SK-N-MC (cell line): Measurements from ENCODE around the gene TAF6.
A peak's percentile ranks its signal among the peaks of the same experiment; 100 is the strongest.

Source experiments
- DNase-seq: peaks from one replicate; pipeline ENCODE4 v3.0.0-alpha.2; 2011; ENCODE audit warnings: low read depth, low spot score
- H3K27ac ChIP-seq: fragments of 200-600 bp; sonication (generic); 2 replicates; pipeline ENCODE4 v1.5.1; 2016; ENCODE audit warnings: mixed run types
- H3K36me3 ChIP-seq: fragments of 200-600 bp; sonication (generic); 2 replicates; pipeline ENCODE4 v1.6.1; 2017; ENCODE audit warnings: antibody characterized with exemption, low read length, mixed read lengths; ENCODE audit not compliant: insufficient read depth
- H3K4me3 ChIP-seq: fragments of 200-600 bp; sonication (generic); 2 replicates; pipeline ENCODE4 v1.5.1; 2016
- H3K9ac ChIP-seq: fragments of 200-600 bp; sonication (generic); 2 replicates; pipeline ENCODE4 v1.8.0; 2017; ENCODE audit warnings: mixed run types, mixed read lengths; ENCODE audit not compliant: insufficient read length
- H3K9me3 ChIP-seq: fragments of 200-600 bp; sonication (generic); 2 replicates; pipeline ENCODE4 v1.6.1; 2017; ENCODE audit warnings: low read depth, mild to moderate bottlenecking, antibody characterized with exemption, low read length, moderate library complexity, mixed read lengths
- EZH2 ChIP-seq: fragments of 200-600 bp; sonication (generic); IDR thresholded peaks from one replicate; pipeline ENCODE4 v1.6.1; 2017; ENCODE audit warnings: antibody characterized with exemption
- FOXP2 ChIP-seq: optimal IDR thresholded peaks from 2 replicates; pipeline ENCODE3; 2011; ENCODE audit warnings: mild to moderate bottlenecking, moderate library complexity; ENCODE audit not compliant: insufficient read depth; ENCODE audit errors: extremely low read length, control extremely low read depth
- POLR2AphosphoS5 ChIP-seq: IDR thresholded peaks from 2 replicates; pipeline ENCODE4 v1.6.1; 2012; ENCODE audit warnings: mild to moderate bottlenecking, low read depth, low read length, borderline replicate concordance

Gene TAF6

DNA sequence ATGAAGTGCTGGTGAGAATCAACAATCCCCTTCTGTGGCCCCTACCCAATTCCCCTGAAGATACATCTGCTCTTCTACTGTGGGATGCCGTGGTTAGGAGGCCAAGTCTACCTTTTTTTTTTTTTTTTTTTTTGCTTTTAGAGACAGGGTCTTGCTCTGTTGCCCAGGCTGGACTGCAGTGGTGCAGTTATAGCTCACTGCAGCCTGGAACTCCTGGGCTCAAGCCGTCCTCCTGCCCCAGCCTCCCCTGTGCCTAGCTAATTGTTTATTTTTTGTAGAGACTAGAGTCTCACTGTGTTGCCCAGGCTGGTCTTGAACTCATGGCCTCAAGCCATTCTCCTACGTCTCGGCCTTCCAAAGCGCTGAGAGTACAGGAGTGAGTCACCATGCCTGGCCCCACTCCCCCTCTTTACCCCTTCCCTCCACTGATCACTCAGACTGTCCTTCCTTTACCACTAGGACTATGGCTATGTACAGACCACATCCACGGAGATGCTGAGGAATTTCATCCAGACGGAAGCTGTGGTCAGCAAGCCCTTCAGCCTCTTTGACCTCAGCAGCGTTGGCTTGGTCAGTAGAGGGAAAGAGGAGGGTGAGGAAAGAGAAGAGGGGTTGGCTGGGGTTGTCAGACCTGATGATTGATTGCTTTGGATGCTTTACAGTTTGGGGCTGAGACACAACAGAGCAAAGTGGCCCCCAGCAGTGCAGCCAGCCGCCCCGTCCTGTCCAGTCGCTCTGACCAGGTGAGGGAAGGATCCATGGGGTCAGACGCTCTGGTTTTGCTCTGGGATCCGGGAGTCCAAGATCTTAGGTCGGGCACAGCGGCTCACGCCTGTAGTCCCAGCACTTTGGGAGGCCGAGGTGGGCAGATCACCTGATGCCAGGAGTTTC lies 16.0 kb downstream of the TAF6 start:
- Histone ChIP-seq H3K27ac (no peak overlapping the region), H3K4me3 (peak overlapping the region; percentile 99), H3K9me3 (no peaks in the 10 kb centered on the region), H3K9ac (peak overlapping the region; percentile 91), H3K36me3 (peaks cover 47% of the 10 kb centered on the region)
- TF ChIP-seq POLR2AphosphoS5: no peak
- no peak for TF ChIP-seq FOXP2
- TF ChIP-seq EZH2: no peak
- DNase-seq: no peak

DNA sequence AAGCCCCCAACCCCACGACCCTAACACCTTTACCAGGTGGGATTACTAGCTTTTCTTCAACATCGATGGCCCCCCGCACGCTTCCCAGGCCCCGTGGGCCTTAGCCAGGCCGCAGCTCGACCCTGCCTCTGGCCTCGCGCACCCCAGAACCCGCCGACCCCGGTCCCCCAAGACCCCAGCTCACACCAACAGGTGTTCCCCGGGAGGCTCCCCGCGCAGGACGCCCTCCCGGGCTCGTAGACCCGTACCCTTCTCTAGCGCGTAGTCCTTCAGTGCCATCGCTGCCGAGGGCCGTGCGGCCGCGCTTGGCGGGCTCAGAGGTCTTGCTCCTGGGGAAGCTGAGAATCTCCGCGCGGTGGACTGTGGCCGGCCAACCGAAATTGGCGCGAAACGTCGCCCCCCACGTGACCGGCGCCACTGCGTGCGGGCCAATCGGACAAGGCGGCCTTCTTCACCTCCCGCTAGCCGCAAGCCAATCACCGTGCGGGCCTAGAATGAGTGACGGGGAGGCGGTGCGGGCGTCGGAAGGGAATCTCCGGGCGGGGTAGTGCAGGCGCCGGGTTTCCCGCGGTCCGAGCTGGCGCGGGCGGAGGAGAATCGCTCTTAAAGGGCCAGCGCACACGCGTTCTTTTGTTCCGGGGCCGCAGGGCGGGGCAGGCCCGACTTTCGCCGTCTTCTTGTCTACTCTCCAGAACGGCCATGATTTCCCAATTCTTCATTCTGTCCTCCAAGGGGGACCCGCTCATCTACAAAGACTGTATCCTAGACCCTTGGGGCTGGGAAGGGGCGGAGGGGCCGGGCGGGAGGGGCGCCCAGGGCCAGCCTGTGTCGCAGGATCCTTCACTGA lies 17.9 kb downstream of the TAF6 start, which contains the start of the genes AP4M1 and MCM7:
TSS of gene AP4M1 (plus strand) at position 628 of the 847 bp plus-strand sequence. CDS start at position 700, 72 bp downstream.
TSS of gene MCM7 (minus strand) at position 382 of the 847 bp plus-strand sequence. CDS start at position 279, 103 bp downstream.
- Histone ChIP-seq H3K27ac (peak within 1 kb of the TSS; percentile 98), H3K9me3 (no peaks in the 10 kb centered on the region), H3K4me3 (peak within 1 kb of the TSS; percentile 99), H3K36me3 (peaks cover 51% of the 10 kb centered on the region), H3K9ac (peak within 1 kb of the TSS; percentile 100)
- TF ChIP-seq FOXP2: peak; percentile 62
- TF ChIP-seq EZH2: no peak
- TF ChIP-seq POLR2AphosphoS5: peak; percentile 75
- peak; percentile 77 for DNase-seq

DNA sequence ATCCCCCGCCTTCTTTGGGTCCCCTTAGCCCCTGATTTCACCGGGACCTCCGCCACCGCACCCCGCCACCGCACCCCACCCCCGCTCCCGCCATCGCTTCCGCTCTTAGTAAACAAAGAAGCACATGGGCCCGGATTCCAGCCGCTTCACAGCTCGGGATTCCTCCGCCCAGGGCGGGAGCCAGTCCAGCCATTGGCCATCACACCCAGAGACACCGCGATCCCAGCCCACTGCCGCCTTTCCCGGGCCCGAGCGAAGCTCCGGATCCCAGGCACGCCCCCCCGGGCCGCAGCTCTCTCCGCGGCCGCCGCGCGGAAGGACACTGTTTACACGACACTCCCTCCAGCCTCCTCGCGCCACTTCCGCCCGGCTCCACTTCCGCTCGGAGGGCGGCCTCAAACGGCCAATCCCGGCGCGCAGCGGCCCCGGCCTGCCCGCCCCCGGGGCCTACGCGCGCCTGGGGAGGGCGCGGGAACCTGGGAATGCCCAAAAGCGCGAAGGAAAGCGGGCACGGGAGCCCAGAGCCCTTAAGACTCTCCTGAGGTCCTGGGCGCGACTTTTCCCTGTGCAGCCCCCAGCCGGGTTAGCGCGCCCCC lies 18.6 kb downstream of the TAF6 start:
- Histone ChIP-seq H3K27ac (peak overlapping the region; percentile 98), H3K9ac (peak overlapping the region; percentile 100), H3K4me3 (peak overlapping the region; percentile 99), H3K36me3 (peaks cover 58% of the 10 kb centered on the region), H3K9me3 (no peaks in the 10 kb centered on the region)
- DNase-seq: no peak
- TF ChIP-seq FOXP2 (no peak), POLR2AphosphoS5 (peak; percentile 66; the same call in 1 of the 2 replicates)

DNA sequence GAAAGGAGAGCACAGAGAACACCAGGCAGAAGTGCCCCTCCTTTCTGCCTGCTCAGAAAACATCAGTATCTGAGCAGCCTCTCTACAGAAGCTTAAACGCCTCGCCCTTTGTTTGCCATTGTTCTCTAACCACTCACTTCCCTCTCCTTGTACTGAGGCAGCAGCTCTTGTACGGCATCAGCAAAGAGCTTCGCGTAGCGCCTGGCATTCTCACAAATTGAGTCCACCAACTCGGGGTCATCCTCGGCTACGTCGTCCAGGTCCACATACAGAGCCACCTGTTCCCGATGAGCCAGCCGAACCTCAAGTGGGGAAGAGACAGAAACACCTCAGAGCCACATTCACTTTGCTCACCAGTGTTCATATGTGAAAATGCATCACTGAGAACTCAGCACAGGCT lies 19.7 kb downstream of the TAF6 start:
- Histone ChIP-seq H3K9me3 (no peaks in the 10 kb centered on the region), H3K27ac (peak overlapping the region; percentile 1; the same call in 1 of the 2 replicates), H3K36me3 (peaks cover 68% of the 10 kb centered on the region), H3K9ac (peak overlapping the region; percentile 100), H3K4me3 (peak overlapping the region; percentile 99)
- TF ChIP-seq POLR2AphosphoS5 (no peak), EZH2 (no peak), FOXP2 (no peak)
- no peak for DNase-seq

DNA sequence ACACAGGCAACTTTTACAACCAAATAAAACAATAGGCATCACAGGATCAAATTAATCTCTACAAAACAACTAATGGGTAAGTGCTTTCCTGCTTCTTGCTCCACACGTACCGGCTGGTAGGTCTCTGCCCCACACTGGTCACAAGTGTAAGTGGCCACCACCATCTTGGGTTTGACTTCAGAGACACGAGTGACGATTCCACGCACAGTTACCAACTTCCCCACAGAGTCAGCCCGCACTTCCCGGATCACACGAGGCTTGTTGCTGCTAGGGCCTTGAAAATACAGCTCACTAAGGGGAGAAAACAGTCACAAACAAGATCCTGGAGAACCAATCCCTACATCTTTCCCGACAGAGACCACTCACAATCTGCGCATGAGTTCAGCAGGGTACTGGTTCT lies 20.2 kb downstream of the TAF6 start:
- Histone ChIP-seq H3K36me3 (peaks cover 71% of the 10 kb centered on the region), H3K27ac (peak overlapping the region; percentile 1; the same call in 1 of the 2 replicates), H3K4me3 (peak overlapping the region; percentile 99), H3K9ac (peak overlapping the region; percentile 13), H3K9me3 (no peaks in the 10 kb centered on the region)
- no peak for TF ChIP-seq POLR2AphosphoS5
- no peak for TF ChIP-seq FOXP2
- no peak for TF ChIP-seq EZH2
- no peak for DNase-seq

DNA sequence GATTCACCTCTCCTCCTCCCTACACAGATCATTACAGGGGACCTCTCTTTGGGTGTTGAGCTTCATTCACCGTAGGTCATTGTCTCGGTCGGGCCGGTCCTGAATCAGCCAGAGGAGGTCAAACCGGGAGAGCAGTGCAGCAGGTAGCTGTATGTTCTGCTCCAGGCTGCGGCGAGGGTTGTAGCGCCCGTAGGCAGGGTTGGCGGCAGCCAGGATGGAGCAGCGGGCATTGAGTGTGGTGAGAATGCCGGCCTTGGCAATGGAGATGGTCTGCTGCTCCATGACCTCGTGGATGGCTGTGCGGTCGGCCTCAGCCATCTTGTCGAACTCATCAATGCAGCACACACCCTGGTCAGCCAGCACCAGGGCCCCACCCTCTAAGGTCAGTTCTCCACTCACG lies 23.5 kb downstream of the TAF6 start:
- peaks cover 95% of the 10 kb centered on the region for H3K36me3 ChIP-seq
- no peak for DNase-seq
- TF ChIP-seq FOXP2: no peak
- TF ChIP-seq EZH2: no peak
- TF ChIP-seq POLR2AphosphoS5: no peak
- no peaks in the 10 kb centered on the region for H3K9me3 ChIP-seq
- H3K27ac ChIP-seq: peak overlapping the region; percentile 81; the same call in 1 of the 2 replicates
- H3K4me3 ChIP-seq: no peak overlapping the region
- H3K9ac ChIP-seq: no peak overlapping the region

GRCh38 chr7:100095289-100095688 lies 23.9 kb downstream of the TAF6 start:
- no peak for DNase-seq

DNA sequence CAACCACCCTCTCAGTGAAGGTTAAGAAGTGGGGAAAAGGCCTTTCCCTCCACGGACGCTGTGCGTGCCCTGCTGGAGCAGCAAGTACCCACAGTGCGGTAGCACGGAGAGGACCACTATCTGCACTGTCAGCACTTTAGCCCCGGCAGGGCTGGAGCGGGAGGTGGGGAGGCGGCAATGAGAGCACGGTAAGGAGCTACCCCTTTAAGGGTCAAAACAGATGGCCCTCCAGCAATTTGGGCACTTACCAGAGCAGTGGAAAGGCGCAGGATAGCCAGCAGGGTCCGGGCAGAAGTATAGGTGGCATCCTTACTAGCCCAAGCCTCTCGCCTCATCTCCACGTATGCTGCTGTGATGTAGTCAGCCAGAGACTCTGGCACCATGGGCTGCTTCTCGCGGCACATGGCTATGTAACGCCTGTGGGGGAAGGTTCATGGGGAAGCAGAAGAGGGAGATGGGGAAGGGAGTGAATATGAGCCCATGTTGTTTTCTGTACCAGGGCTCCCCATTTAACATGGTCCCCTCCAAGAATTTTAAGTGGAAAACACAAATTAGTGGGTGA lies 25.2 kb downstream of the TAF6 start:
- Histone ChIP-seq H3K4me3 (no peak overlapping the region; the same call in 1 of the 2 replicates), H3K27ac (peak overlapping the region; percentile 81), H3K9ac (no peak overlapping the region), H3K9me3 (no peaks in the 10 kb centered on the region), H3K36me3 (peaks cover 88% of the 10 kb centered on the region)
- DNase-seq: no peak
- no peak for TF ChIP-seq FOXP2
- TF ChIP-seq EZH2: no peak
- TF ChIP-seq POLR2AphosphoS5: peak; percentile 57

More at GRCh38 chr7:100095289-100095688, 23.9 kb downstream of the TAF6 start:
- no peak overlapping the region for H3K4me3 ChIP-seq
- H3K27ac ChIP-seq: peak overlapping the region; percentile 81
- TF ChIP-seq EZH2 (no peak), FOXP2 (no peak), POLR2AphosphoS5 (no peak; the same call in 1 of the 2 replicates)
- H3K9me3 ChIP-seq: no peaks in the 10 kb centered on the region
- H3K9ac ChIP-seq: no peak overlapping the region
- peaks cover 99% of the 10 kb centered on the region for H3K36me3 ChIP-seq
